Ovary (tissue), 3 donors: ENCODE measurements around the gene SPECC1.

ENCODE experiments used
- CTCF ChIP-seq, 3 donors: fragments of 450-650 bp in 2 of 3; fragments of 200-600 bp in 1 of 3; IDR thresholded peaks; one replicate each; pipeline versions ENCODE4 v1.5.1 to v1.8.0; 2016 to 2022; ENCODE audit warnings: antibody characterized with exemption in 3 of 3, mild to moderate bottlenecking in 1 of 3
- EP300 ChIP-seq: sonication (generic); formaldehyde crosslinking; IDR thresholded peaks from one replicate; pipeline ENCODE4 v1.6.1; 2017; ENCODE audit warnings: antibody characterized with exemption
- POLR2A ChIP-seq: fragments of 450-650 bp; IDR thresholded peaks from one replicate; pipeline ENCODE4 v1.6.1; 2017; ENCODE audit warnings: antibody characterized with exemption, mild to moderate bottlenecking, moderate library complexity
- donor health status: DM: no; HTN: no; CAD: no.

GRCh38 chr17:20289984-20290383 lies 280.8 kb downstream of the SPECC1 start:
- no peak for TF ChIP-seq CTCF (IDR thresholded peaks at IDR 0.05)
- TF ChIP-seq EP300: no peak
- TF ChIP-seq POLR2A: no peak
